Gastrocnemius medialis (tissue), 4 donors: ENCODE data around the gene DKC1.

Experiments
- POLR2A ChIP-seq, 2 donors: fragments of 450-650 bp; IDR thresholded peaks; one replicate each; pipeline ENCODE4 v1.6.1; 2017; ENCODE audit warnings: antibody characterized with exemption in 2 of 2, mild to moderate bottlenecking in 2 of 2, moderate library complexity in 2 of 2
- TF ChIP-seq, protein P1 (sequence below), 5 experiments: fragments of 450-650 bp in 3 of 5; fragments of 200-600 bp in 2 of 5; sonication (generic) in 2 of 5; IDR thresholded peaks in 4 of 5; conservative IDR thresholded peaks in 1 of 5; 1 replicate in 4 of 5; 2 replicates in 1 of 5; pipeline ENCODE4 v1.5.1; 2016 to 2019; ENCODE audit warnings: antibody characterized with exemption in 5 of 5, mild to moderate bottlenecking in 3 of 5, moderate library complexity in 3 of 5

GRCh38 chrX:154784149-154784995 lies 21.7 kb downstream of the DKC1 start:
- TF ChIP-seq, protein P1, sequence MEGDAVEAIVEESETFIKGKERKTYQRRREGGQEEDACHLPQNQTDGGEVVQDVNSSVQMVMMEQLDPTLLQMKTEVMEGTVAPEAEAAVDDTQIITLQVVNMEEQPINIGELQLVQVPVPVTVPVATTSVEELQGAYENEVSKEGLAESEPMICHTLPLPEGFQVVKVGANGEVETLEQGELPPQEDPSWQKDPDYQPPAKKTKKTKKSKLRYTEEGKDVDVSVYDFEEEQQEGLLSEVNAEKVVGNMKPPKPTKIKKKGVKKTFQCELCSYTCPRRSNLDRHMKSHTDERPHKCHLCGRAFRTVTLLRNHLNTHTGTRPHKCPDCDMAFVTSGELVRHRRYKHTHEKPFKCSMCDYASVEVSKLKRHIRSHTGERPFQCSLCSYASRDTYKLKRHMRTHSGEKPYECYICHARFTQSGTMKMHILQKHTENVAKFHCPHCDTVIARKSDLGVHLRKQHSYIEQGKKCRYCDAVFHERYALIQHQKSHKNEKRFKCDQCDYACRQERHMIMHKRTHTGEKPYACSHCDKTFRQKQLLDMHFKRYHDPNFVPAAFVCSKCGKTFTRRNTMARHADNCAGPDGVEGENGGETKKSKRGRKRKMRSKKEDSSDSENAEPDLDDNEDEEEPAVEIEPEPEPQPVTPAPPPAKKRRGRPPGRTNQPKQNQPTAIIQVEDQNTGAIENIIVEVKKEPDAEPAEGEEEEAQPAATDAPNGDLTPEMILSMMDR (IDR thresholded peaks at IDR 0.05 in 4 of 5, conservative IDR thresholded peaks at IDR 0.05 in 1 of 5), result no peak
- TF ChIP-seq POLR2A (IDR thresholded peaks at IDR 0.05), result no peak
